Stimulated activated CD8-positive, alpha-beta memory T cell treated with anti-CD3 and anti-CD28 coated beads, Interleukin-4, amount 100 ng/mL, for 1 hour (primary cell): ENCODE results near the gene FTSJ1.
"Not testable (repeated sequence)": the region's sequence is repeated elsewhere in the genome, so short reads cannot be mapped to it uniquely, and the experiment has no call there.

Experiments used
- DNase-seq, 2 donors: peaks; one replicate each; pipeline ENCODE4 v3.0.0-alpha.2; 2020; ENCODE audit warnings: low read depth in 2 of 2, low spot score in 1 of 2

FTSJ1 gene

GRCh38 chrX:48475774-48476577 lies at the start of gene FTSJ1:
FTSJ1 (plus strand) TSS chrX:48476199; CDS start chrX:48478048, 1,849 bp downstream.
- DNase-seq: peak; percentile 59 to 72

GRCh38 chrX:48427027-48427716 lies 48.8 kb upstream of the FTSJ1 start:
- not testable (repeated sequence) for DNase-seq

GRCh38 chrX:48429606-48430005 lies 46.4 kb upstream of the FTSJ1 start:
- DNase-seq: not testable (repeated sequence)

GRCh38 chrX:48430166-48430565 lies 45.8 kb upstream of the FTSJ1 start:
- DNase-seq: not testable (repeated sequence)

- DNase-seq: not testable (repeated sequence)
These were observed 42.3 kb upstream of the FTSJ1 start for GRCh38 chrX:48433713-48434112.

GRCh38 chrX:48447201-48447600 lies 28.8 kb upstream of the FTSJ1 start:
- not testable (repeated sequence) for DNase-seq

GRCh38 chrX:48450076-48450475 lies 25.9 kb upstream of the FTSJ1 start:
- no peak for DNase-seq

- no peak for DNase-seq
These were observed 24.3 kb upstream of the FTSJ1 start for GRCh38 chrX:48451708-48452107.

- DNase-seq: no peak
These were observed 19.2 kb upstream of the FTSJ1 start for GRCh38 chrX:48456628-48457331.

GRCh38 chrX:48458711-48459110 lies 17.3 kb upstream of the FTSJ1 start:
- no peak for DNase-seq

- no peak for DNase-seq
These were observed 16.5 kb upstream of the FTSJ1 start for GRCh38 chrX:48459483-48459882.

- no peak for DNase-seq
These were observed 16.0 kb upstream of the FTSJ1 start for GRCh38 chrX:48460031-48460430.

- DNase-seq: no peak
These were observed 15.4 kb upstream of the FTSJ1 start for GRCh38 chrX:48460606-48461005.

GRCh38 chrX:48461830-48462229 lies 14.2 kb upstream of the FTSJ1 start:
- DNase-seq: no peak

GRCh38 chrX:48465336-48465933 lies 10.6 kb upstream of the FTSJ1 start:
- DNase-seq: no peak

- DNase-seq: no peak
These were observed 9.3 kb upstream of the FTSJ1 start for GRCh38 chrX:48466696-48467095.

GRCh38 chrX:48467281-48467761 lies 8.7 kb upstream of the FTSJ1 start:
- no peak for DNase-seq

- no peak for DNase-seq
These were observed 7.7 kb upstream of the FTSJ1 start for GRCh38 chrX:48468247-48468671.

- no peak for DNase-seq
These were observed 7.0 kb upstream of the FTSJ1 start for GRCh38 chrX:48468693-48469691.
